ENCODE measurements around the gene DEFB132.

The DEFB132 gene

DNA sequence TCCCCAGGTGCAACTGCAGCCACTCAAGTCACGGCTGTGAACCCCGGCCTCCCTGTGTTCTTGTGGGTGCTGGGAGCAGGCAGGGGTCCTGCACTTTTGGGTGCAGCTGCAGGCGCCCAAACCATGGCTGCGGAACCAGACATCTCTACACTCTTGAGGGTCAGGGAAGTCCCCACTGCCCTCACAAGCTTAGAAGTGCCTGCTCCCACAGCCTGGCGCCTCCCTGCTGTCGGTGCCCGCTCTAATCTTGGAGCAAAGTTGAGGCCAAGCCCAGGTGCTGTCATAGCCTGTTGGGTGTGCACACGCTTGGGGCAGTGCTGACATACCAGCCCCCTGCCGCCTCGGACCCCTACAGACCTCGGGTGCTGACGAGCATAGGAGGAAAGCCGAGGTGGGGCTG lies 6.2 kb downstream of the DEFB132 start:
- DNase-seq (ENCODE audit: low spot score), result no peak

DNA sequence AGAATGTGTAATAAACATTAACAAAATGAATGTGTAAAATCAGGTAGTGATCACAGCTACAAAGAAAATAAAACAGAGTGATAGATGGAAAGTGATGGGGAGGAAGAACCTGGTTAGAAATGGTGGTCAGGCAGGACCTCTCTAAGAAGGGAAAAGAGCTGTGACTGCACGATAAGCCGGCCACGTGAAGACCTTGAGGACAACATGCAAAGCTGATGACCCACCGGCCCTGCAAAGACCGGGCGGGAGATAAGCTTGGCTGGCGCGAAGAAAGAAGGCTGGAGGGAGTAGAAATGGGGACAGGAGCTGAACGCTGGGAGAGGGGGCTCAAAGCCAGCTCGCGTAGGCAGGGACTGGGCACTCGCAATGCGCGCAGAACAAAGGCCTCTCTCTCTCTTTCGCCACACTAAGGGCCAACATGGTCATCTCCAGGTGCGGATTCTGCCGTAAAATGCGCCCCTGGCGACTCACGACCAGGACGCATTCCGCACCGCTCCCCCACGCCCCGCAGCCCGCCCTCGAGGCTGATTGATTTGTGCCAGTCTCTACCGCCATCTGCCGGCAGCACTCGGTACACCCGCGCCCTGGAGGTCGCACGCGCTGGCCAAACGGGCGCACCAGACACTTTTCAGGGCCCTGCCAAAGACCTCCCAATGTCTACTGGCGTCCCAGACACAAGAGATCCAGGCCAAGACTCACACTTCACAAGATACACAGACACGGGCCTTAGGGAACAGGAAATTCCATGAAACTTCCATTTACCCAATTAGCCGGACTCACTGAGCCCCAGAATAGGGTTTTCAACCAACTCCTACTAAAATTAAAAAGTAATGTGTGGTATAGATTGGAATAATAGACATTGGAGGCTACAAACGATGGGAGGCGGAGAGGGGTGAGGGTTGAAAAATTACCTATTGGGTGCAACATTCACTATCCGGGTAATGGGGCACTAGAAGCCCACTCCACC lies 9.4 kb downstream of the DEFB132 start:
- DNase-seq (ENCODE audit: low spot score), result peak; percentile 88

GRCh38 chr20:270517-270916 lies 13.0 kb downstream of the DEFB132 start:
- no peak for DNase-seq (ENCODE audit: low spot score)

GRCh38 chr20:271069-271468 lies 13.5 kb downstream of the DEFB132 start:
- DNase-seq (ENCODE audit: low spot score), result no peak

DNA sequence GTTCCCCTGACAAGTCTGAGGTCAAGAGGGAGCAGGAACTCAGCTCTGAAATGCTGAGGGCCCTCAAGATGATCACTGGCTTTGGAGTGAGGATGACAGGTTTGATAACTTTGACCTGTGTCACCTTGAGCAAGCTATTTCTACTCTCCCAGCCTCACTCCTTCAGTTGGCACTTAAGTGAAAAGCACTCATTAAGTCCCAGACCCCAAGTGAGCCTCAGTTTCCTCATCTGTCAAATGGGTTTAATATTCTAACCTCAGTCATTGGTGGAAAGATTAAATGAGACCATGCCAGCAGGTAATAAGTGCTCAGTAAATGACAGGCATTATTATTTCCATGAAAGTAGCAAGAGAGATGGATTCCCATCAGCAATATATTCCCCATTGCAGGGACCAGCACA lies 14.0 kb downstream of the DEFB132 start:
- no peak for DNase-seq (ENCODE audit: low spot score)

GRCh38 chr20:272718-273117 lies 15.2 kb downstream of the DEFB132 start:
- DNase-seq (ENCODE audit: low spot score), result no peak

GRCh38 chr20:273884-274283 lies 16.4 kb downstream of the DEFB132 start:
- DNase-seq (ENCODE audit: low spot score), result no peak

DNA sequence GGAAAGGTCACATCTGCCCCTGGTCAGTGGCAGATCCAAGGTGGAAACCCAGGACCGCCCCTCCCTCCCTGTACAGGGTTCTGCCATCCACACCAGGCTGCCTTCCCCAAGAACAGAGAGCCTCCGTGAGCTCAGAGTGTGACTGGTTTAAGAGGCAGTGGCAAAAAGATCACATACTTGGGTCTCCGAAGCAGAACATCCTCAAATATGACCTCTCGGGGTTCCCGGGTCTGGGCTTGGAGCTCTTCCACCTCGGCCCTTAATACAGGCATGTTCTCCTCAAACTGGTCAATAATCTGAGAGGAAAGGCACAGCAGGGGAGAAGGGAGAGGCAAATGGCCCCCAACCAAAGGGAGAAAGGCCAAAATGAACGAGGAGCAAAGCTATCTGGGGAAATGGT lies 18.3 kb downstream of the DEFB132 start:
- DNase-seq (ENCODE audit: low spot score), result no peak

DNA sequence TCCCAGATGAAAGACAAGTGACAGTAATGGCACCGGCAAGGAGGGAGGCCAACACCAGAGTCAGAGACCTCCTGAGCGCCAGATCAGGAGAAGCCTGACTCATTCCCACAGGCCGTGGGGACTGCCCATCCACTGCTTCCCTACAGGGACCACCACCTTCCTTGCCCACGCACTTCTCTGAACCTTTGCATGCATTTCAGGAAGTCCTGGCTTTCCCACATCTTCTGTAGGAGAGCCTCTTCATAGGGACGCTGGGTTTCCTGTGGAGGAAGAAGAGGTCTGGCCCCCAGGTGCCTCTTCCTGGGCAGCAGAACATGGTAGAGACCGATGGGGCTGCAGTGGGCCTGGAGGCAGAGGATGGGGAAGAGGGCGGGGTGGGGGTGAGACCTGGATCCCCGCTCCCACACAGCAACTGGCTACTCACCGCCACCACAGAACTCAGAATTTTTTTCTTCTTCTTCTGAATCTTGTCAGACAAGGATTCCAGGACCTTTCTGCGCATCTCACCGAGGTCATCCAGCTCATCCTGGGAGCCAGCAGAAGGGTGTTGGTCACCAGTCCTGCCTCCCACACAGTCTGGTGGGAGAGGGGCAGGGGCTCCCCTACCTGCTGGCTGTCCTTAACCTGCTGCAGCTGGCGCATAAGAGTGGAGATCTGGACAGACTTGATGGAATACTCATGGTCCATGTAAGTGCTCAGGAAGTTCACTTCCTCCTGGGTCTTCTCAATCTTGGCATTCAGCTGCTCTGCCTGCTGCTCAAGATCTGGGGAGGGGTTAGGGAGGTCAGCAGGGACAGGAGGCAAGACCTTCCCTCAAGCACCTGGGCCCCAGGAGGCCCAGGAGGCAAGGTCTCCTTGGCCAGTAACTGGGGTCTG lies 19.3 kb downstream of the DEFB132 start:
- DNase-seq (ENCODE audit: low spot score), result no peak

DNA sequence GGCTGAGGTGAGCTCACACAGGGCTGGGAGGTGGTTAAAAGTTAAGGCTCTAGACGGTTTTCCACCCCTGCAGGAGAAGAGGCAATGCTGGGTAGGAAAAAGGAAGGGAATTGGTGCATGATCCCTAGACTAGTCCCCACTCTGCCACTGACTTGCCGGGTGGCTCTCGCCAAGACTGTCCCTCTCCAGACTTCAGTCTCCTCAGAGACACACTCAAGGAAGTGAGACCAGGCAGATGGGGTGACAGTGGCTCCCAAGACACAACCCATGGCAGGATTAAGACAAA lies 19.9 kb downstream of the DEFB132 start:
- DNase-seq (ENCODE audit: low spot score), result no peak

- no peak for DNase-seq (ENCODE audit: low spot score)
Observed at GRCh38 chr20:278181-278580, 20.7 kb downstream of the DEFB132 start.

DNA sequence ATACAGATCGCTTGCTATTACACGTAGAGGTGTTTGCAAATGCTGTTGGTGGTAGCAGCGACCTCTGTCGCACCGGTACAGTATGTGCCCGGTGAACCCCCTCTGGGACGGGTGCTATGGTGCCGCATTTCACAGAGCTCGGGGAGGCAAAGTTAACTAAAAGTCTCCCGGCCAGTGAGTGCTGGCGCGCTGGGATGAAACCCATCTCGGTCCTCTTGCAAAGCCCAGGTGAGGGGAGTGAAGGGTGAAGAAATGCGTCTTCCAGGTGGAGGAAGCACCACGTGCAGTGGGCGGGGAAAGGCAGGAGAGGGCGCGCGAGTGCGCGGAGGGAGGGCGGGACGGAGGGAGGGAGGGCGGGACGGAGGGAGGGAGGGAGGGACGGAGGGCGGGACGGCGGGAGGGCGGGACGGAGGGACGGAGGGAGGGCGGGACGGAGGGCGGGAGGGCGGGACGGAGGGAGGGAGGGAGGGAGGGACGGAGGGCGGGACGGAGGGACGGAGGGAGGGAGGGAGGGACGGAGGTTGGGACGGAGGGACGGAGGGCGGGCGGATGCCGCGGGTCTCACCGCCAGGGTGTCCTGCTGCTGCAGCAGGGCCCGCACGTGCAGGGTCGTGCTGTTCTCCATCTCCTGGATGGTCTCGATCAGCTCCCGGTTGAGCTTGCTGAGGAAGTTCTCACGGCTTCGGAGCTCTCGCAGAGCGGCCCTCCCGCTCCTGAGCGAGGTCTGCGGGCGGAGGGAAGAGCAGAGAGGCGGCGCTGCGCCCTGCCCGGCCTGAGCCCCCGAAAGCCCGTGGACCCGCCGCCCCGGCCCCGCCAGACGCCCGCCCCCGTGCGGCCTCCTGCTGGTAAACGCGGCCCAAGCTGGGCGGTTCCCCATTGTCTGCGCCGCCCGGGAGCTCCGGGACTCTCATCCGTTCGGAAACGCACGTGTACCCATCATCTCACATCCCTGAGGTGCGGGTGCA lies 21.4 kb downstream of the DEFB132 start:
- DNase-seq (ENCODE audit: low spot score), result no peak

DNA sequence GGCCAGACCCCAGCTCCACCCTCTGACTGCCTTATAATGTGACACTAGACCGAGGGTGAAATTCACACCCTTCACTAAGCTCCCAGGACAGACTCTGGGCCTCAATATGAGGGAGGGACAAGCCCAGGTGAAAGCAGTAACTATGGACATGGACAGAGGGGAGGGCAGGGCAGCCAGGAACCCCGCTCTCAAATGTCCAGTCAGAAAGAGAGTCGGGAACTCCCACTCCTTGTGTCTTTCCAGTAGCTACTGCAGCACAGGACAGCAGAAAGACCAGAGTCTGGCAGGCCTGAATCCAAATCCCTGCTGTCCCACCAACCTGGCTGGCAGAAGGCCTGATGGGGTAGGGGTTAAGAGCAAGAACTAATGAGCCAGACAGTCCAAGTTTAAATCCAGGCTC lies 26.6 kb downstream of the DEFB132 start:
- DNase-seq (ENCODE audit: low spot score), result no peak

GRCh38 chr20:286508-286907 lies 29.0 kb downstream of the DEFB132 start:
- DNase-seq (ENCODE audit: low spot score), result no peak

DNA sequence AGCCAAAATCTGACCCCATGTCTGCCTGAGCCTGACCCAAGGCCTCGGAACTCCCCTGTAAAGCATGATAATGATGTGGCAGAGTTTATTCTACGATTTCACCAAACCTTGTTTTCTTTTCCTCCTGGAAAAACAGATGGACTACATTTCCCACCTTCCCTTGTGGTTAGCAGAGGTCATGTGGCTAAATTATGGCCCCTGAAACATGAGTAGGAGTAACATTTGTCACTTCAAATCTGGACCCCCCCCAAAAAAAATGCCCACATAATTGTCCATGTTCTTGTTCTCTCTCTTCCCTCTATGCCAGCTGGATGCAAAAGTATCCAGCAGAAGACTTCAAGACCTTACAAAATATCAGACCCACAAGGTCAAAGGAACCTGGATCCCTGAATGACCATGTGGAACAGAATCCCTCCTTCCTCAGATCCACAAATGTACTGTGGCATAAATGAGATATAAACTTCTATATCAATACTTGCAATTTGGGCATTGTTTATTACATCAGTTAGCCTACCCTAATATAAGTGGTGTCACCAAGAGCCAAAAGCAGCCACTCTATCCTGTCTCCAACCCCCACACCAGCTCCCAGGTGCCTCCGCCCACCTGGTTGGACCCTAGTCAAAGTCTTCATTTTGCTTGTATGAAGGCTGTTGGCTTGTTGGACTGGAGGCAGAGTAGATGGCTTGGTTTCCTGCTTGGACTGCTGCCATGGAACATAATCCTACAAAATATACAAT lies 31.6 kb downstream of the DEFB132 start:
- no peak for DNase-seq (ENCODE audit: low spot score)

DNA sequence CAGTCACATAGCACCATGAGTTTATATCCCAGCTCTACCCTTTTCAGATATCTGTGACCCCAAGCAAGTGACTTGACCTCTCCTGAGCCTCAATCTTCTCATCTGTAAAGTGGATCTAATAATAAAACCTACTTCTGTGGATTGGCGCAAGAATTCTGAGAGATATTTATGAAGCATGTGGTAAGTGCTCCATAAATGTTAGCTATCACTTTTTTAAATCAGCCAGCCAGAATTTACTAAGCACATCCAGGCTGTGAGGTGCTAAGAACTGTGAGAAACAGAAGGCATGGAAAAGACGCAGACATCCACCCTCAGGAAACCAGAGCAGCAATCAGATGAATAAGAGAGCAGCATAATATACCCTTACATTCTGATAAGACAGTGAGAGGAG lies 32.2 kb downstream of the DEFB132 start:
- DNase-seq (ENCODE audit: low spot score), result no peak

DNA sequence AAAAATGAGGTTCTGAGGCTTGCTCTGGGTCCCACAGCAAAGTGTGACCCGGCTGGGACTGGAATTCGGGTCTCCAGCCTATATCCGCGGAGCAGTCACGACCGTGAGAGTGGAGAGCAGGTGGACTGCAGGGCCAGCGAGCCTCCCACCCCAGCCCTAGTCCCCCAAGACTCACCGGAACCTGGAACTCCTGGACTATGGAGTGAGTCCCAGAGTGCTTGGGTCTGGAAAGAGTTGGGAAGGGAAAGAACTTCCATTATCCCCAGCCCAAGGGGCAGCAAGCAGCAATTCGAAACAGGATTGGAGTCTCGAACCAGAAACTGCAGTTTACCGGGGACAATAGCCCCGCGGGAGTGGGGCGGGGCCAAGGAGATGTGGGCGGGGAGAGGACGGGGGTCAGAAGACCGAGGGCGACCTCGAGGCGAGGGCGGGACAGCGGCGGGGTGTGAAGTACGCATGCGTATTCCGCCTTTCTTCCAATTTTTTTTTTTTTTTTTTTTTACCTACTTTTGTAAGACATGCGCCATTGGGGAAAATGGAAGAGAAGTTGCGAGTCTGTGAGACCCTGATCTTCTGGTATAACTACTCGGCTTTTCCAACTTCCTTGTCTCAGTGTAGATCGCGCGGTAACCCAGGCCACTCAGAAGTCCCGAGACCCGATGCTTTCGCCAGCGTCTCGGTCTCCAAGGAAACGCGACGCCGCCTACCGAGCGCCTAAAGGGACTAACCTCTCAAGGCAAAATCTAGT lies 32.7 kb downstream of the DEFB132 start, which contains the start of gene C20orf96:
TSS of gene C20orf96 (minus strand) at position 667 of the 748 bp plus-strand sequence. CDS start at position 527, 140 bp downstream.
- peak; percentile 90 for DNase-seq (ENCODE audit: low spot score)

DNA sequence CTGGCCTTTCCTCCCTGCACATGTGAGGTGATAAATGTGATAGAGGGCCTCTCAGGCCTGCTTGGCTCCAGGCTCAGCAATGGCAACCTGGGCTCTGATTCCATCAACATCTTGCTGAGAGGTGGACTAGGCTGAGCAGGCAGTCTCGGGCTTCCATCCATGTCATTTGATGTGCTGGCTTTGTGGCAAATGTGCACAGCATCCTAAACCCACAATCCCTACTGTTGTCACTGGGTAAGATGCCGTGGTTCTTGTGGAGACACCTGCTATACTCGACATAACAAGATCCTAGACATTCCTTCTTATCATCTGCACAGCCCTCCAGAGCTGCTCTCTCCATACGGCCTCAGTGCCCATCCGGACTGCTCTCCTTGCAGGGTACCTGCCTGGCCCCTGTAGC lies 37.1 kb downstream of the DEFB132 start:
- DNase-seq (ENCODE audit: low spot score), result no peak

DNA sequence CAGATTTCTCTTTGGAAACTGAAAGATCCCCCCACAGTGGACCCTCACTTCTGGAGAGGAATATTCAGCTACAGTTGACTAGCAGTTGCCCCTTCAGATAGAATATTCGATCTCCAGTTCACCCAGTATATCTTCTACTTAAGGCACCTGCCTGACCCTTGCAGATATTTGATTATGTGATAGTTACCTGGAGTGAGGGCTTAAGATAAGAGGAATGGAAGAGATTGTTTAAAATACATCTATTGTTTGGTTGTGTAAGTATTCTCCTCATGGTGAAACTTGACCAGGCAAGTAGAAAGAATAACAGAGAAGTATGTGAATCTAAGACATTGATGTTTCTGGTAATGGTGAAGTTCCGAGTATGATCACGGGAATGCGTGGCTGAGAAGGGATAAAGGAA lies 38.3 kb downstream of the DEFB132 start:
- DNase-seq (ENCODE audit: low spot score), result no peak

Data from Ammon's horn (tissue), 1 donor.